Measurements from ENCODE around the gene CYB5A. TPM values are rescaled to one million over a fixed set of nuclear protein-coding genes. Genes with fewer than 3 reads are reported as not detected.

Gene CYB5A
- polyA plus RNA-seq, 4 donors: 45.4 to 316 (median 302) TPM

GRCh38 chr18:74251297-74252038, 40.3 kb downstream of the CYB5A start:
- no peak for DNase-seq (ENCODE audit: low read depth in 4 of 4, low spot score in 3 of 4)

GRCh38 chr18:74250131-74250530, 41.6 kb downstream of the CYB5A start:
- DNase-seq (ENCODE audit: low read depth in 4 of 4, low spot score in 3 of 4): no peak

GRCh38 chr18:74249181-74249968, 42.4 kb downstream of the CYB5A start:
- no peak for DNase-seq (ENCODE audit: low read depth in 4 of 4, low spot score in 3 of 4)

GRCh38 chr18:74248595-74248994, 43.2 kb downstream of the CYB5A start:
- no peak for DNase-seq (ENCODE audit: low read depth in 4 of 4, low spot score in 3 of 4)

- no peak for DNase-seq (ENCODE audit: low read depth in 4 of 4, low spot score in 3 of 4)
Observed at GRCh38 chr18:74248189-74248588, 43.6 kb downstream of the CYB5A start.

- no peak for DNase-seq (ENCODE audit: low read depth in 4 of 4, low spot score in 3 of 4)
Observed at GRCh38 chr18:74244554-74244953, 47.2 kb downstream of the CYB5A start.

GRCh38 chr18:74243127-74243526, 48.6 kb downstream of the CYB5A start:
- no peak for DNase-seq (ENCODE audit: low read depth in 4 of 4, low spot score in 3 of 4)

- DNase-seq (ENCODE audit: low read depth in 4 of 4, low spot score in 3 of 4): no peak
Observed at GRCh38 chr18:74242438-74243096, 49.2 kb downstream of the CYB5A start.

- no peak for DNase-seq (ENCODE audit: low read depth in 4 of 4, low spot score in 3 of 4)
Observed at GRCh38 chr18:74241970-74242369, 49.8 kb downstream of the CYB5A start.

- no peak for DNase-seq (ENCODE audit: low read depth in 4 of 4, low spot score in 3 of 4)
Observed at GRCh38 chr18:74241426-74241825, 50.3 kb downstream of the CYB5A start.

GRCh38 chr18:74239567-74239966, 52.2 kb downstream of the CYB5A start:
- DNase-seq (ENCODE audit: low read depth in 4 of 4, low spot score in 3 of 4): no peak

- peak in 1 of 4 donors; percentile 27 for DNase-seq (ENCODE audit: low read depth in 4 of 4, low spot score in 3 of 4)
Observed at GRCh38 chr18:74234326-74235171, 57.2 kb downstream of the CYB5A start.

GRCh38 chr18:74233933-74234325, 57.8 kb downstream of the CYB5A start:
- DNase-seq (ENCODE audit: low read depth in 4 of 4, low spot score in 3 of 4): no peak

GRCh38 chr18:74230922-74231714, 60.6 kb downstream of the CYB5A start:
- DNase-seq (ENCODE audit: low read depth in 4 of 4, low spot score in 3 of 4): no peak

GRCh38 chr18:74229891-74230290, 61.9 kb downstream of the CYB5A start:
- no peak for DNase-seq (ENCODE audit: low read depth in 4 of 4, low spot score in 3 of 4)

- DNase-seq (ENCODE audit: low read depth in 4 of 4, low spot score in 3 of 4): no peak
Observed at GRCh38 chr18:74229005-74229404, 62.8 kb downstream of the CYB5A start.

- DNase-seq (ENCODE audit: low read depth in 4 of 4, low spot score in 3 of 4): no peak
Observed at GRCh38 chr18:74228312-74228711, 63.5 kb downstream of the CYB5A start.

- no peak for DNase-seq (ENCODE audit: low read depth in 4 of 4, low spot score in 3 of 4)
Observed at GRCh38 chr18:74226666-74227065, 65.1 kb downstream of the CYB5A start.

- DNase-seq (ENCODE audit: low read depth in 4 of 4, low spot score in 3 of 4): no peak
Observed at GRCh38 chr18:74226156-74226555, 65.6 kb downstream of the CYB5A start.

Measured in left renal pelvis (tissue), 4 donors.